ENCODE data around the gene TNNI3K.

The TNNI3K gene

DNA sequence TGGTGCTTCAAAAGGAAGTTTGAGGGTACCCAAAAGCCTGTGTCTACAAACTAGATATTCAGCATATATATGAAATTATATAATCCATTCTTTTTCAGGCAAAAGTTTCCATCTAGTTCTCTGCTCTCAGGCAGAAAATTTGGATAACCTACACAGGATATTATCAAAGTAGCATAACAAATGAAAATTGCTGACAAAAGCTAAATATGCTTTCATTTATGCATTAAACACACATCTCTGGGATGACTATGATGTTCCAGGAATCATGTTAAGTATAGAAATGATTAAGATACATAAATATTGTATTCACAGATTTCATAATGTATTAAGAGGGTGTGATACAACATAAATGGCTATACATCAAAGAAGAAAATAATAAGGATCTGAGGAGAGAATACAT, 184.4 kb downstream of the TNNI3K start:
- no peak for TF ChIP-seq EZH2 (IDR thresholded peaks at IDR 0.05; ENCODE audit: borderline replicate concordance, low read length)
- TF ChIP-seq, protein P1, sequence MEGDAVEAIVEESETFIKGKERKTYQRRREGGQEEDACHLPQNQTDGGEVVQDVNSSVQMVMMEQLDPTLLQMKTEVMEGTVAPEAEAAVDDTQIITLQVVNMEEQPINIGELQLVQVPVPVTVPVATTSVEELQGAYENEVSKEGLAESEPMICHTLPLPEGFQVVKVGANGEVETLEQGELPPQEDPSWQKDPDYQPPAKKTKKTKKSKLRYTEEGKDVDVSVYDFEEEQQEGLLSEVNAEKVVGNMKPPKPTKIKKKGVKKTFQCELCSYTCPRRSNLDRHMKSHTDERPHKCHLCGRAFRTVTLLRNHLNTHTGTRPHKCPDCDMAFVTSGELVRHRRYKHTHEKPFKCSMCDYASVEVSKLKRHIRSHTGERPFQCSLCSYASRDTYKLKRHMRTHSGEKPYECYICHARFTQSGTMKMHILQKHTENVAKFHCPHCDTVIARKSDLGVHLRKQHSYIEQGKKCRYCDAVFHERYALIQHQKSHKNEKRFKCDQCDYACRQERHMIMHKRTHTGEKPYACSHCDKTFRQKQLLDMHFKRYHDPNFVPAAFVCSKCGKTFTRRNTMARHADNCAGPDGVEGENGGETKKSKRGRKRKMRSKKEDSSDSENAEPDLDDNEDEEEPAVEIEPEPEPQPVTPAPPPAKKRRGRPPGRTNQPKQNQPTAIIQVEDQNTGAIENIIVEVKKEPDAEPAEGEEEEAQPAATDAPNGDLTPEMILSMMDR (IDR thresholded peaks at IDR 0.05; ENCODE audit: low read length): no peak

DNA sequence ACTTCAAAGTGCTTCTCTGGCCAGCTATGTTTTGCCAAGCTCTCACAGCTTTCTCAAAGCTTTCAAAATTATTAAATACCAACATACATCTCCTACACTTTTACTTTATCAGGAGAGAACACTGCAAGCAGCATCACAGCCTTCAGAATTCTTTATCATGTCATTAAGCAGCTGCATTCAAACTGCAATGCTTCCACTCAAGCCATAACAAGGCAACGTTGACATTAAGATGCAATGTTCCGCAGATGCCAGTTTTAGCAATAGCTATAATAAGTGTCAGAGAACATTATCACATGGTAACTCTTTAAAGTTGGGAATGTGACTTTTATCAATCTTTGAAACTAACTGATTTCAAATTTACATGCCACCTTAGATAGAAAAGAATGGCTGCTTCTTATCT, 185.3 kb downstream of the TNNI3K start:
- no peak overlapping the region for H3K4me2 ChIP-seq (ENCODE audit: low read length)
- no peaks in the 10 kb centered on the region for H3K79me2 ChIP-seq (ENCODE audit: insufficient read depth, low read length)
- no peaks in the 10 kb centered on the region for H3F3A ChIP-seq (ENCODE audit: insufficient read depth, low read length)
- no peaks in the 10 kb centered on the region for H3K9me2 ChIP-seq (ENCODE audit: low read depth, low read length)
- H3K36me3 ChIP-seq (ENCODE audit: insufficient read depth, low read length): no peaks in the 10 kb centered on the region
- no peak overlapping the region for H3K9ac ChIP-seq (ENCODE audit: low read length)
- H3K4me3 ChIP-seq (ENCODE audit: low read depth, low read length, poor library complexity, severe bottlenecking): no peak overlapping the region
- TF ChIP-seq, protein P1 (IDR thresholded peaks at IDR 0.05; ENCODE audit: low read length): no peak
- TF ChIP-seq EZH2 (IDR thresholded peaks at IDR 0.05; ENCODE audit: borderline replicate concordance, low read length): no peak
- no peaks in the 10 kb centered on the region for H4K20me1 ChIP-seq (ENCODE audit: insufficient read depth, low read length)
- H3K4me1 ChIP-seq (ENCODE audit: insufficient read depth, low read length, severe bottlenecking): no peaks in the 10 kb centered on the region
- H3K9me3 ChIP-seq (ENCODE audit: low read length): no peaks in the 10 kb centered on the region
- H3K27ac ChIP-seq (ENCODE audit: low read depth, low read length, poor library complexity, severe bottlenecking): no peak overlapping the region
- no peaks in the 10 kb centered on the region for H3K27me3 ChIP-seq (ENCODE audit: insufficient read depth, low read length)
- no peak overlapping the region for H2AFZ ChIP-seq (ENCODE audit: low read length)

More for the DNA sequence above, 184.4 kb downstream of the TNNI3K start:
- H3K4me1 ChIP-seq (ENCODE audit: insufficient read depth, low read length, severe bottlenecking): no peaks in the 10 kb centered on the region
- no peak overlapping the region for H3K4me3 ChIP-seq (ENCODE audit: low read depth, low read length, poor library complexity, severe bottlenecking)
- no peaks in the 10 kb centered on the region for H3K36me3 ChIP-seq (ENCODE audit: insufficient read depth, low read length)
- H3K9me3 ChIP-seq (ENCODE audit: low read length): no peaks in the 10 kb centered on the region
- H3K9ac ChIP-seq (ENCODE audit: low read length): no peak overlapping the region
- H4K20me1 ChIP-seq (ENCODE audit: insufficient read depth, low read length): no peaks in the 10 kb centered on the region
- no peaks in the 10 kb centered on the region for H3F3A ChIP-seq (ENCODE audit: insufficient read depth, low read length)
- no peaks in the 10 kb centered on the region for H3K27me3 ChIP-seq (ENCODE audit: insufficient read depth, low read length)
- no peak overlapping the region for H3K4me2 ChIP-seq (ENCODE audit: low read length)
- H2AFZ ChIP-seq (ENCODE audit: low read length): no peak overlapping the region
- H3K27ac ChIP-seq (ENCODE audit: low read depth, low read length, poor library complexity, severe bottlenecking): no peak overlapping the region
- H3K79me2 ChIP-seq (ENCODE audit: insufficient read depth, low read length): no peaks in the 10 kb centered on the region
- no peaks in the 10 kb centered on the region for H3K9me2 ChIP-seq (ENCODE audit: low read depth, low read length)

DNA sequence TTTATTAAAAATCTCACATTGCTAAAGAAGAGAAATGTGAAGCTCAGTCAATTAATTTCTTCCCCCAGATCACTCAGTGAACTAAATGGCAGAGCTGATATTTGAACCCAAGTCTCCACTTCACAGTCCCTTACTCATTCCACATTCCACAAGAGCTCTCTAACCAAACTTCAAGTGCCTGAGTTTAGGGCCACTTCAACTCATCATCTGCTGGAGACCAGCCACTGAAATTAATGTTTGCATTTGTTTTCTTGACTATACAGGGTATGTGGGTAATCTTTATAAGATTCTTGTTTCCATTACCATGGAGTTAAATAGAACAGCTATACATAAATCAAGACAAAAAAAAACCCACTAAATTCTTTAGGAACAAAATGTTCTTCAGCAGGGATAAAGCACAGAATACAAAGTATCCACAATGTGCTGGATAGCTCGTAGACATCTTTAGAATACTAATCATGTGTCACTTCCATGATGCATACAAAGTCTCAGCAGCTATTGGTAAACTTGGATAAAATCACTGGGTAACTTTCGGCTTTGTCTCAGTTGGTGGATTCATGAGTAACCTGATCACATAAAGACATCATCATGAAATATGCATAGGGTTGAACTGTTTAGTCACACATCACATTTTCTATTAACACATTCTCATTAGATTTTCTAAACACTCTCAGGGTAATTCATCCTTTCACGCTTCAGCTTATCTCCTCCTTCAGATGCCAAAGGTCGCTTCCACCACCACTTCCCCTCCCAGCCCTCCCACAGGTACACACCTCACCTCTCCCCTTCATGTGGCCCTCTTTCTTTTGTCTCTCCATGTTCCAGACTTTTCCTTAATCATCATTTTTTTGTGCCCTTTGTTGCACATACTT, 187.5 kb downstream of the TNNI3K start:
- no peak for TF ChIP-seq EZH2 (IDR thresholded peaks at IDR 0.05; ENCODE audit: borderline replicate concordance, low read length)
- TF ChIP-seq, protein P1 (IDR thresholded peaks at IDR 0.05; ENCODE audit: low read length): no peak
- no peaks in the 10 kb centered on the region for H3K9me2 ChIP-seq (ENCODE audit: low read depth, low read length)
- no peaks in the 10 kb centered on the region for H3K27me3 ChIP-seq (ENCODE audit: insufficient read depth, low read length)
- H3K27ac ChIP-seq (ENCODE audit: low read depth, low read length, poor library complexity, severe bottlenecking): no peak overlapping the region
- no peak overlapping the region for H3K4me2 ChIP-seq (ENCODE audit: low read length)
- H2AFZ ChIP-seq (ENCODE audit: low read length): no peak overlapping the region
- H3F3A ChIP-seq (ENCODE audit: insufficient read depth, low read length): no peaks in the 10 kb centered on the region
- no peak overlapping the region for H3K9ac ChIP-seq (ENCODE audit: low read length)
- no peaks in the 10 kb centered on the region for H3K9me3 ChIP-seq (ENCODE audit: low read length)
- no peaks in the 10 kb centered on the region for H3K36me3 ChIP-seq (ENCODE audit: insufficient read depth, low read length)
- no peaks in the 10 kb centered on the region for H3K79me2 ChIP-seq (ENCODE audit: insufficient read depth, low read length)
- no peaks in the 10 kb centered on the region for H3K4me1 ChIP-seq (ENCODE audit: insufficient read depth, low read length, severe bottlenecking)
- no peak overlapping the region for H3K4me3 ChIP-seq (ENCODE audit: low read depth, low read length, poor library complexity, severe bottlenecking)
- H4K20me1 ChIP-seq (ENCODE audit: insufficient read depth, low read length): no peaks in the 10 kb centered on the region

All from OCI-LY1 (cell line).